ACHN (cell line): Measurements from ENCODE around the gene KEAP1.
"Not testable (repeated sequence)": the region's sequence is repeated elsewhere in the genome, so short reads cannot be mapped to it uniquely, and the experiment has no call there.

Experiments used
- DNase-seq: peaks from one replicate; pipeline ENCODE4 v3.0.0-alpha.2; 2015
- in situ Hi-C: cut with HindIII; loops from 2 replicates; pipeline ENCODE4 v1.10.0; 2017; ENCODE audit warnings: low sequenced_read_pairs, low pct_ligation_motif_present, low pct_unique_long_range_greater_than_20kb

KEAP1 gene

DNA sequence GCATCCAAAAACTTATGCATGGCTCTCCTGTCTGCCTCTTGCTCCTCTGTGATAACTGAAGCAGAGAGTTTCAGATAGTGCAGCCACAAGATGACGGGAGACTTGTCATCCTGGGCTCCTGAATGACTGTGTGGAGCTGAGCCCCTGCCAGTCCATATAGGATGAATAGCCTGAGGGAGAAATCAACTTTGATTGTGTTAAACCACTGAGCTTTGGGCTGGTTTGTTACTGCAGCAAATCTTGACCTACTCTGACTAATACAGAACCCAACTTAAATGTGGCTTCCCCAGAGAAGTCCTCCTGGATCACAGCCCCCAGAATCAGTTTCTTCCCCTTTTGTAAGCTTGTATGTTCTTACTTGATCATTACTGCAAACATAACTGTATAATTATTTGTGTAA lies 29.3 kb upstream of the KEAP1 start:
- in situ Hi-C loops = no loop called here

GRCh38 chr19:10526887-10527286 lies 23.7 kb upstream of the KEAP1 start:
- DNase-seq, in situ Hi-C loops: not testable (repeated sequence)

More for the DNA sequence above, 29.3 kb upstream of the KEAP1 start:
- DNase-seq = no peak

DNA sequence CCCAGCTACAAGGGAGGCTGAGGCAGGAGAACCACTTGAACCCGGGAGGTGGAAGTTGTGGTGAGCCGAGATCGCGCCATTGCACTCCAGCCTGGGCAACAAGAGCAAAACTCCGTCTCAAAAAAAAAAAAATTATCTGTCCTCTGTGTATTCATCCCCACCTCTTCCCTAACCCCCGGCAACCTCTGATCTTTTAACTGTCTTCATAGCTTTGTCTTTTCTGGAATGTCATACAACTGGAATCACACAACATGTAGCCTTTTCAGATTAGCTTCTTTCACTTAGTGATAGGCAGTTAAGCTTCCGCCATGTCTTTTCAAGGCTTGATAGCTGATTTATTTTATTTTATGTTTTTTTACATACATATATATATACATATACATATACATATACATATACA lies 22.5 kb upstream of the KEAP1 start:
- DNase-seq = no peak
- in situ Hi-C loops = no loop called here

DNA sequence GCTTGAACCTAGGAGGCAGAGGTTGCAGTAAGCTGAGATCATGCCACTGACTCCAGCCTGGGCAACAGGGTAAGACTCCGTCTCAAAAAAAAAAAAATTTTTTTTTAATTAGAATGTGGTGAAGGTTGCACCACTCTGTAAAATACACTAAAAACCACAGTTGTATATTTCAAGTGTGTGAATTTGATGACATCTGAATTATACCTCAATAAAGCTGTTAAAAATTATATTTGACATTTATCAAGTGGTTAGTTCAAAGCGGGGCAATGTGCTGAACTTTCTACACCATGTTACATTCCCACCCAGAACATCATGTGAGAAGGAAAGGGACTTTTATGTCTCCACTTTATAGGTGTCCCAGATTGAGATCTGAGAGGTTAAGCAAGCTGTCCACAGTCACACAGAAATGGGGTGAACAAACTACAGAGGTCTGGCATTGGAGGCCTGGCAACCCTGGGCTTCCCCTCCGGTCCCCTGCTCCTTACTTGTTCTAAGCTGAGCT lies 20.0 kb upstream of the KEAP1 start:
- in situ Hi-C loops = no loop called here
- no peak for DNase-seq

- in situ Hi-C loops = no loop called here
- no peak for DNase-seq
Measured at GRCh38 chr19:10521461-10522171, 18.5 kb upstream of the KEAP1 start.

DNA sequence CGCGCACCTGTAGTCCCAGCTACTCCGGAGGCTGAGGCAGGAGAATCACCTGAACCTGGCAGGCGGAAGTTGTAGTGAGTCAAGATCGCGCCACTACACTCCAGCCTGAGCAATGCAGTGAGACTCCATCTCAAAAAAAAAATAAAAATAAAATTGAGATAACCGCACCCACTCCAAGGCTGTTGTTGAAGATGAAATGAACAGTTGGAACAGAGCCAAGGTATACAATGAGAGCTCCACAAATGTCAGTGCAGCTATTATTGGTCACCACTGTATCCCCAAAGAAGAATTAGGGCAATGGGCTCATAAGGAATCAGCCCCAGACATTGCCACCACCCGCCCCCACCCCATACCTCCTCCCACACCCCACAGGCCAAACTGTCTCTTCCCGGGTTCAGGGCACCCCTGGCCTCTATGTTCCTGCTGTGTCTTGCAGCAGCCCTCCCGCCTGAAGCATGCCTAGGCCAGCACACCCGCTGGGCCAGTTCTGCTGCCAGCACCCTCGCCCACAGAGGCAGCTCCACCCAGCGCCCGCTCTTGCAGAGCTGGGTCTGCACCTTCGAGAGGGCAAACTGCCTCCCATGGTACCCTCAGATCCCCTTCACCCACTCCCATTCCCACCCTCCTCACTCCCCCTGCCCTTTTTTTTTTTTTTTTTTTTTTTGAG lies 17.6 kb upstream of the KEAP1 start:
- DNase-seq = no peak
- in situ Hi-C loops = no loop called here

GRCh38 chr19:10519421-10519820 lies 16.3 kb upstream of the KEAP1 start:
- in situ Hi-C loops = no loop called here
- no peak for DNase-seq

DNA sequence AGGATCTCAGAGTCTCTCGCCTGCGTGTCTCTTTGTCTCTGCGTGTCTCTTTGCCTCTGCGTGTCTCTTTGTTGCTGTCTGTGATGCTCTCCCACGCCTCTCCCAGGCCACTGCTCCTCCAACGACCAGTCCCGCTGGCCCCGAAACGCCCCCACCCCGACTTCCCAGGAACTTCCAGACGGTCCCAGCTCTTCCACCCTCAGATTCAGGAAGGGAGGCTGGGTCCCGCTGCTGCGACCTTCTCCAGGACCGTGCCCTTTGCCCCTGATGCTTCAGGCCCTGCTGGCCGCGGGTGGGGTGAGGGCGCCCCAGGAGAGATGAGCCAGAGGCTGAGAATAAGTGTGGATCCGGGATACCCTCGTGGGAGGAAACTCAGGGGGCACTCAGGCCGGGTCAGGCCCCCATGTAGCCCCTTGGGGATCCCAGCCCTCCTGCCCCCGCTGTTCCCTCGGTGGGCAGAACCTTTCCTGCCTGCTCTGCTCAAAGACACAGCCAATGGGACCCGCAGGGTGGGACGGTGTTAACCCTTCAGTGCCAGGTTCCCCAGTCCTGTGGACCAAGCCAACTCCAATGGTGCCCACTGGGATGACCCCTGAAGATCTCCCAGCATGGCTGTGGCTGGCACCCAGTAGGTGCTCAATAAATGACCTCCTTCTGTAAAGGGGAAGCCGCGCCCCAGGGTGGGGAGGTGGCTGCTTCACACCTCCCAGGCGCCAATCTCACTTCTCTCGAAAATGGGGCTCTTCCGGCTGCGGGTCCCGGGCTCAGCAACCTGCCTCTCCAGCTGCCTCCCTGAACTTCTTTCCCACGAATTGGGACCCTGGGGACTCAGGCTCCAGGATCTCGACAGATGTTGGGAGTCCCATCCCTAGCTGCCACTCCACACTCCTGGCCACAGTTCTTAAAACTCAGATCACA lies 15.5 kb upstream of the KEAP1 start:
- DNase-seq = no peak
- in situ Hi-C loops = no loop called here

- in situ Hi-C loops = no loop called here
- peak; percentile 14 for DNase-seq
Measured at GRCh38 chr19:10517760-10518443, 14.7 kb upstream of the KEAP1 start.

GRCh38 chr19:10517361-10517759 lies 14.2 kb upstream of the KEAP1 start, which contains the start of gene S1PR5:
S1PR5 (minus strand) TSS chr19:10517447; CDS start chr19:10515011, 2,436 bp downstream.
- in situ Hi-C loops = no loop called here

GRCh38 chr19:10516671-10517286 lies 13.6 kb upstream of the KEAP1 start:
- no peak for DNase-seq
- in situ Hi-C loops = no loop called here

More at GRCh38 chr19:10517361-10517759, 14.2 kb upstream of the KEAP1 start, which contains the start of gene S1PR5:
- peak; percentile 15 for DNase-seq

DNA sequence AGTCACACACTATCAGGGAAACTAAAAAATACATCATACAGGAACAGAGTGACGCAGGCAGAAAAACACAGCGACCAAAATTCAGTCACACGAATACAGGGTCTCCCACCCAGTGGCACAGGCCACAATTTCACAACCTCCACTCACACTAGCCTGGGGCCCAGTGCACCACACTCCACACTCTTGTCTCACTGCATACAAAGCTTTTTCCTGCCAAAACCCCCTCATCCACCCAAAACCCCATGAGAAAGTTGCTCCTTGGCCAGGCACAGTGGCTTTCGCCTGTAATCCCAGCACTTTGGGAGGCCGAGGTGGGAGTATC lies 12.9 kb upstream of the KEAP1 start:
- no peak for DNase-seq
- in situ Hi-C loops = no loop called here

GRCh38 chr19:10514211-10515145 lies 11.3 kb upstream of the KEAP1 start:
- in situ Hi-C loops = no loop called here
- no peak for DNase-seq

GRCh38 chr19:10513223-10513622 lies 10.1 kb upstream of the KEAP1 start:
- DNase-seq = no peak
- in situ Hi-C loops = no loop called here

DNA sequence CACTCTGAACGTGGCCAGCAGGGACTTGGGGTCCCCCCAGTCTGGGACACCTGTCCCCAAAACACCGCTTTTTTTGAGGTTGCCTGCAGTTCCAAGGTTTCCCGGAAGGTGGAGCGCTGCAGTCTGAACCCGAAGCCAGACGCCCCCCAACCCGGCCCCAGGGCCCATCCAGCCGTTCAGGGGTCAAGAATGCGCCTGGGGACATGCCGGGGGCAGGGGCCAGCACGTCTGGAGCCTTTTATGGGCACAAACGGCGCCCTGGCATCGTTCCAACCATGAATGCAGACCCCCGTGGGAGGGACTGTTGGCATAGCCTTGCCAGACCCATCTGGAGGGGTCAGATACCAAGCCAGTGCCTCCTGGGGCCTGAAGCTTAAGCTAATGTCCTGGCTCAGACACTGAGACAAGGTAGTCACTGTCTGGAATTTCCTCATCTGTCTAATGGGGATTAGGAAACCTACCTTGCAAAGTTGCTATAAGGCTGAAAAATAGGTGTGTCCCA lies 7.2 kb upstream of the KEAP1 start:
- peak; percentile 13 for DNase-seq
- in situ Hi-C loops = no loop called here

DNA sequence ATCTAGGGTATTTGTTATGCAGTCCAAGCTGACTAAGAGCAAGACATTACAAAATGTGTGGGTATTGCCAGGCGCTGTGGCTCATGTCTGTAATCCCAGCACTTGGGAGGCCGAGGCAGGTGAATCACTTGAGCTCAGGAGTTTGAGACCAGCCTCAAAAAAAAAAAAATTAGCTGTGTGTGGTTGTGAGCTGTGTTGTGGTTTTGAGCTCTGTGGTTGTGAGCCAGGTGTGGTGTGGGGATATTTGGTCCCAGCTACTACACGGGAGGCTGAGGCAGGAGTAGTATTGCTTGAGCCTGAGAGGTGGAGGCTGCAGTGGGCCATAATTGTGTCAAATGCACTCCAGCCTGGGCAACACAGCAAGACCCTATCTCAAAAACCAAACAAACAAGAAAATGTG lies 5.6 kb upstream of the KEAP1 start:
- DNase-seq = no peak

DNA sequence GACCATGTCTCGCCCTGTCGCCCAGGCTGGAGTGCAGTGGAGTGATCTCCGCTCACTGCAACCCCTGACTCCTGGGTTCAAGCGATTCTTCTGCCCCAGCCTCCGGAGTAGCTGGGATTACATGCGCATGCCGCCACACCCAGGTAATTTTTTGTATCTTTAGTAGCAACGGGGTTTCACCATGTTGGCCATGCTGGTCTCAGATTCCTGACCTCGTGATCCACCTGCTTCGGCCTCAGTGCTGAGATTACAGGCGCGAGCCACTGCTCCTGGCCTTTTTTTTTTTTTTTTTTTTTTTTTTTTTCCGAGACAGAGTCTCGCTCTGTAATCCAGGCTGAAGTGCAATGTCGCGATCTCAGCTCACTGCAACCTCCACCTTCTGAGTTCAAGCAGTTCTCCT lies 4.9 kb upstream of the KEAP1 start:
- in situ Hi-C loops = no loop called here

More for the DNA sequence above, 5.6 kb upstream of the KEAP1 start:
- in situ Hi-C loops = no loop called here

More for the DNA sequence above, 4.9 kb upstream of the KEAP1 start:
- no peak for DNase-seq
